ENCODE results near the gene MUC13.

The MUC13 gene

DNA sequence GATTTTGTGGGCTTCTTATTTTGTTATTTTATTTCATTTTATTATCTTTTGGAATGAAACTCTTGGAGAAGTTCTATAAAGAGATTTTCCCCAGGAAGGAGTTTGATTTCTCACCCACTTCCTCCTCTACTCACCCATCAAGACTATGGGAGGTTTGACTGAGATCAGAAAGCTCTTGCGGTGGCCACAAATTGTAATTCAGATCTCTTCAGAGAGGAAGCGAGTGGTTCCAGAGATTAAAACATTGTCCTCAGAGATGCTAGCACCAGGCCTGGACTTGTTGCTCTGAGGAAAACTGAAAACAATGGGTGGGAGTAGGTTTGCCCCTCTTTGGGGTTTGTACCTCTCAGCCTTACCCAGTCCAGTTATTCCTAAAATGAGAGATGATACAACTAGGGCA, 8.1 kb upstream of the MUC13 start:
- DNase-seq, result no peak

DNA sequence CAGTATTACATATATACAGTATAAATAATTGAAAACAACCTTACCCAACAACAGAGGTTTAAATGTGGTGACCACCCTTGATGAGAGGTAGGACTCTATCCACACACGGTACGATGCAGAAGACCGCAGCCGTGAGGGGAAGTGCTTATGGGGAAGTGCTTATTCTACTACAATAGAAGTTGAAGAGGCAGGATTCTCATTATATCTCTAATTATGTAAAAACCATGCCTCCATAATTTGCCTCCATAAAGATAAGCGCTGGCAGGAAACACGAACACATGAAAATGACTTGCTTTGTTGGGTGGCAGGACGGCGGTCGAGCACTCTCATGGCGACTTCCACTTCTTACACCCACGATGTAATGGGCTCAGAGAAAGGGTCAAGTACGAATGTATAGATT, 7.2 kb upstream of the MUC13 start:
- no peak for DNase-seq

DNA sequence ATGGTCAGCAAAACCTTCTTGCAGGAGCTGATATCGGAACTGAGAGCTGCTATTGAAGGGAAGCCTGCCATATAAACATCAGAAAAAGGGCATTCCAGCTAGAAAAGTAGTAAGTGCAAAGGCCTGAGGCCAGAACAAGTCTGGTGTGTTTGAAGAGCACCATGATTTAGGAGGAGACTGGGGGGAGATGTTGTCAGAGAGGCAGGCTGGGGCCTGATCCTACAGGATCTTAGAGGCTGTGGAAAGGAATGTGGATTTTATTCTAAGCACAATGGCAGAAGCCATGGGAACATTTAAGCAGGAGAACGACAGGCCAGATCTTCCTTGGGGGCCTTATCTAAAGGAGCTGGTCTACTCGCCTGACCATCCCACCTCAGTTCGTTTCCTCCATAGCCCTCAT, 5.1 kb upstream of the MUC13 start:
- no peak for DNase-seq

DNA sequence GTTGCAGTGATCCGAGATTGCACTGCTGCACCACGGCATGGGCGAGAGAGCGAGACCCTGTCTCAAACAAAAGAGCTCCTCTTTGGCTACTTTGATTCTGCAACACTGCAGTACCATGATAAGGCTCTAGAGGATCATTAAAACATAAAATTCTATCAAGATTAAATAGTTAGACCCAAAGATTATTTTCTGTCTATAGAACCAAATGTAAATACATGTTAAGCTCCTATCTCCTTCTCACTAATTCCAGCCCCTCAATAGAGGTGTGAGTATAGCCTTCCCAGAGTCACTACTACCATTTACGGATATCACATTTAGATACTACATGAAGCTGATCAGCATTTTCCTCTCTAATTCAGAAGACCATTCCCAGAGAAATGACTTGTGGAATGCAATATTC, 4.3 kb upstream of the MUC13 start:
- no peak for DNase-seq

DNA sequence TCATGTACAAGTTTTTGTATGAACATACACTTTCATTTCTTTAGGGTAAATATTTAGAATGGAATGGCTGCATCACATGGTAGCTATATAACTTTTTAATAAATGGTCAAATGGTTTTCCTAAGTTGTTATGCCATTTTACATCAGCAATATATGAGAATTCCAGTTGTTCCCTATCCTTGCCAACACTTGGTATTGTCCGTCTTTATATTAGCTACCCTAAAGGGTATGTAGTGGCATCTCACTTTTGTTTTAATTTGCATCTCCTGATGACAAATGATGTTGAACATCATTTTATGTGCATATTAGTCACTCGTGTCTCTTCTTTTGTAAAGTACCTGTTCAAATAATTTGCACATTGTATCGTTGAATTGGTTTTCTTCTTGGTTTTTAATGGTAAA, 2.5 kb upstream of the MUC13 start:
- DNase-seq, result no peak

DNA sequence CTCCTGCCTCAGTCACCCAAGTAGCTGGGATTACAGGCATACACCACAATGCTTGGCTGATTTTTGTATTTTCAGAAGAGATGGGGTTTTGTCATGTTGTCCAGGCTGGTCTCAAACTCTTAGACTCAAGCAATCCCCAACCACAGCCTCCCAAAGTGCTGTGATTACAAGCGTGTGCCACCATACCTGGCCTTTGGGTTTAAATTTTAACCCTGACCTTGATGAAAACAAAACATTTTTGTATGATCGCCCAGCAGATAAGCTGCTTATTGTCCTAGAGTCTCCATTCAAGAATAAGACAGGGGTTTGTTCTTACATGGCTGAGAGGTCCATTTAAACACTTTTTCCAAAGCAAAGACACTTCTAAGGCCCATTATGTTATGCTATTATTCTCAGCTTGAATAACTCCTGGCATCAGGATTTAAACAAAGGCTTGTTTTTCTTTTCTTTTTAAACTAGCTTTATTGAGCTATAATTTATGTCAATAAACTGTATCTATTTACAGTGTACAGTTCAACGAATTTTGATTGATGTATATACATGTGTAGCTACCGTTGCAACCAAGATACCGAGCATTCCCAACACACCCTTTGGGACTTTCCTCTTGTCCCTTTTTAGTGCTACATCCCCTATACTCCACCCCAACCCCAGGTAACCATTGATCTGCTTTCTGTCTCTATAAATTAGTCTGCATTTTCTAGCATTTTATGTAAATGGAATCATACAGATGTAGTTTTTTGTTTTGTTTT, 1.4 kb upstream of the MUC13 start:
- no peak for DNase-seq

DNA sequence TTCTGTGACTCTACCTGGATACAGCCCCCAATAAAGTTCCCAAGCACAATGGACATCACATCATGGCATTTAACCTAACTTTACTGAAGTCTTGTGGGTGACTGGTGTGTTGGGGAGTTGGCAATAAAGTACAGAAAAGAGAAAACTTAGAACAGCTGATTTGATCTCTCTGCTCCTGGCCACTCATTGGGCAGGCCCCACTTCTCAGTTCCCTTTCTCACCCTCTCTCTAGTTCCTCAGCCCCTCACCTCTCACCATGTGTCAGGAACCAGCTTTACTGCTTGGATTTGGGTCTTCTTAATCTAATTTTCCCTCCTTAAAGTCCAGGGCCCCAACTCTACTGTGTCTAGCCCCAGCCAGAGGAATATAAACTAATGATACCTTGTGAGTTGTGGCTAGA, 713 bp upstream of the MUC13 start:
- DNase-seq, result no peak

DNA sequence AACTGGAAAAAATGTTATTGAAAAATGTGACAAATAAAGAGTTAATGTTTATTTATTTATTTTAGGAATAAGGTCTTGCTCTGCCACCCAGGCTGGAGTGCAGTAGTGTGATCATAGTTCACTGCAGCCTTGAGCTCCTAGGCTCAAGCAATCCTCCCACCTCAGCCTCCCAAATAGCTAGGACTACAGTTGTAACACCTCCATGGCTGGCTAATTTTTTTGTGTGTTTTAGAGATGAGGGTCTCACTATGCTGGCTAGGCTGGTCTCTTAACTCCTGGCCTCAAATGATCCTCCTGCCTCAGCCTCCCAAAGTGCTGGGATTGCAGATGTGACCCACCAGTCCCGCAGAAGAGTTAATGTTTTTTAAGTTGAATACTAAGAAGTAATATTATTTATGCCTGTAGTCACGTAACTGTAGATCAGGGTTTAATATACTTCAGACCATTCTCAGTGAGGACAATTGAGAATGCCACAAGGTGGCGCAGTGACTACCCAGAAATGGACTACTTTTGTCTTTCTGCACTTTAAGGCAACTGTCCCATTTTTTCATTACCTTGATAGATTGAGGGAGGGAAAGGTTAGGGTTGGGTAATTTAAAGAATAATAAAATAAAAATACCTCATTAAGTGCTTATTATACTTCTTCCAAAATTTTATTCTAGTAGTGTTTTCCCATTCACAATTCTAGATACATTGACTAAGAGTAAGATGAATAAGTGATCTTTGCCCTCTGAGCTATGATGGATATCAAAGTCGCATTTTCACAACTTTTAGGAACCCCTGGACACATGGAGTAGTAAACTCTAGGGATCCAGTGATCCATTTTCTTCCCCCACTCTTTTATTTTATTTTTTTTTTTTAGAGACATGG, 6.0 kb downstream of the MUC13 start:
- DNase-seq, result peak; percentile 4 to 28

DNA sequence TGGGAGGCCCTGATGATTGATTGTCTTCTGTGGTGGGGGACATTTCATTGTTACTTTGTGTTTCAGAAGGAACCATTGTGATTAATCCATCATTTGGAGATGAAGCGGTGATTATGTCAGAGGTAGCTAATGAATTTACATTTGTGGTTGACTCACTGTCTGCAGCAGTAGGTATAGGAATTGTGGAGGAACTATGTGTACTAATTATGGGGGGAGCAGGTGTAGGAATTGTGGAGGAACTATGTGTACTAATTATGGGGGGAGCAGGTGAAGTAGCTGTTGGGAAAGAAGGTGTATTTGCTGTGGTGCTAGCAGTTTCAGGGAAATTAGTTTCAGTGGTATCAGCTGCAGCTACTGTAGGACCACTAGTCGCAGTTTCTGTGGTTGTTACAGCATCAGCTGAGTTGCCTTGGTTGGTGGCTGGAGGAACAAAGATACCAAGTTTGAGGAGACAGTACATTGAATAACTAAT, 6.9 kb downstream of the MUC13 start:
- DNase-seq, result no peak

DNA sequence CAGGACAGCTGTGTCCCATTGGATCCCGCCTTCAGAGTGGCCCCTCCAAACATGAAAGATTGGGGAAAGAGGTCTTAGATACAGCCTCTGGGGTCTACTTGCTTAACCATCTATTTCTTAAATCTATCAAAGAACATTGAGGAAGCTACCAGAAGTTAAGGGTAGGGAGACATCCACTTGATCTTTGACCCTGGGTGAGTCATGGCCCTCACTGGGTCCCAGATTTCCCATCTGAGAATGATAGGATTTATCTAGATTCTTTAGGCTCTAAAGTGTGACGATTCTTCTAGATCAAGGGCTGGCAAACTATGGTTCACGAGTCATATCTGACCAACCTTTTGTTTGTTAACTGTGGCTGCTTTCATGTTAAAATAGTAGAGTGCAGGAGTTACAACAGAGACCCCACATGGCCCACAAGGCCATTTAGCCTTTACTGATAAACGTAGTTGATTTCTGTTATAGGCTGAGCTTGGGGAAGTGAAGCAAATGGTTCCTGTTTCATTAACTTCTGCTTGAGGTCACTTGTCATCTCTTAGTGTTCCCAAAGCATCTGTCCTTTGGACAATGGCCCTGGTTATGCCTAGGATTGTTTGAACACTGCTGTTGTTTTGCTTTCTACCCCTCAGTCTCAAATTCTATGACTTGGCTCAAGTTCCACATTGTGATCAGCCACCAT, 8.0 kb downstream of the MUC13 start:
- no peak for DNase-seq

DNA sequence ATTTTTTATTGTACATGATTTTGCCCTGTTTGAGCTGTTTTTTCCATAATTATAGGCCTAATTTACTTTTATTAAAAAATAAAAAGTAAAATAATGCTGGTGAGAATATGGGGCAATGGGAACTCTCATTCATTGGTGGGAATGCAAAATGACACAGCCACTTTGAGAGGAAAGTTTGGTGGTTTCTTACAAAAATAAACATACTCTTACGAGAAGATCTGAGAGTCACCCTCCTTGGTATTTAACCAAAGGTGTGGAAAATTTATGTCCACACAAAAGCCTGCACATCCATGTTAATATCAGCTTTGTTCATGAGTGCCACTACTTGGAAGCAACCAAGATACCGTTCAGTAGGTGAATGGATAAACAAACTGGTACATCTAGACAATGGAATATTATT, 9.8 kb downstream of the MUC13 start:
- DNase-seq, result no peak

DNA sequence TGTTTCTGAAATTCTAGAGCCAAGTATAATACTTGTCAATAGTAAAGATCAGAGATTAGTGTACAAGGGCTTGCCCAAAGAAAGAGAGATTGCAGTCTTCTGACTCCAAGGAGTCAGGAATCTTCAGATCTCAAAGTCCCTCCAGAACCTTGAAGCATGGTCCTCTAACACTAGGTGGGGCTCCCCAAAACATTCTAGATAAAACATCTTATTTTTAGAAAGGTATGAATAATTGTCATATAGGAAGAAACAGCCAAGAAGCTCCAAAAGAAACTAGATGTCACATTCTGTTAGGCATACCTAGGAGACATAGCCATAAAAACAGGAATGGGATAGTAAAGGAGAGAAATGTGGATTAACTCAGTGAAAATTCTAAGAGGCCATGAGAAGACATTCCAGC, 10.7 kb downstream of the MUC13 start:
- DNase-seq, result no peak

DNA sequence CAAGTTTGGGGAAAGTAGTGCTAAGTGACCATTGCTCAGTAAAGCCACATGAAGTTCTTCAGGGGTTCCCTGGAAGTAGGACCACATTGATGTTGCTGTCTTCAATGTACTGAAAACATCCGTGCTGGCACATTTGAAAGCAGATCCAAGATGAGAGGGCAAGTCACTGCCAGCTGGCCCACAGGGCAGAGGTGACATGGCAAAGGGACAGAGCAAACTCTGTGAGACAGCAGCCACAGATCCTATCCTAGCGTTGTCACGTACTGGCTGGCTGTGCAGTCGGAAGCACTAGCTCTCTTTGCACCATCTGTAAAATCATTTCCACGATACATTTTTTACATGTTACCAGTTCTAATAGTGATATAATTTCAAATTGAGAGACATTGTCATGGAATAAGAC, 13.8 kb downstream of the MUC13 start:
- peak in 1 of 2 donors; percentile 26 for DNase-seq

DNA sequence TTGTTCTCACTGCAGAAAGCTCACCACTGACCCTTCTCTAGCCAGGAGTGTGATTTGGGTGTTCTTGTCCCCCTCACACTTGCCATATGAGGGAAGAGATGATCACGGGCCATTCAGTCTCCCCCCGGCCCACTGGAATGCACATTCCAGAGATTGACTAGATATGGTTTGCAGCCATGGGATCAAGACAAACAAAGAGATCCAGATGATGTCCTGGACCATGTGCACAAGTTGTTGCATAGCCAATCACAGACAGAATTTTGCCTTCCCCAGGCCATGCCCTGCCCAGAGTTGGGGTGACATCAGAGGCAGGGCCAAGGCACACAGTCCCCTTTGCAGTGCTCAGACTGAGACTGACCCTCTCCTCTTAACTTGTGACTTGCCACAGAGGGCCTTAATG, 14.8 kb downstream of the MUC13 start:
- DNase-seq, result no peak

DNA sequence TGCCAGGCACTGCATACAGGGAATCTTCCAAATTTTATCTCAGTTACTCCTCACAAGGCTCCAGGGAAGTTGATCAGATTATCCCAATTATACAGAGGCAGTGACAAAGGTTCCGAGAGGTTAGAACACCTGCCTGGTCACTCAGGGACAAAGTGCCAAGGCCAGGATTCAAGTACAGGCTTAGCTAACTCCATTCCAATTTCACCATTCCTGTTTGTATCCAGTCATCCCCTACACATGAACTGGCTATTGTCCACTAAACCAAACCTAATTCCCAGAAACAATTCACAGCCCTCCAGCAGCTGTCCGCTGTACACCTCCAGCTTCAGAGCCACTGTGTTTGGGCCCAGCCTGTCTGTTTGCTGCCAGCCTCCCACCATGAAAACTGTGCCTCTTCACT, 16.0 kb downstream of the MUC13 start:
- no peak for DNase-seq

DNA sequence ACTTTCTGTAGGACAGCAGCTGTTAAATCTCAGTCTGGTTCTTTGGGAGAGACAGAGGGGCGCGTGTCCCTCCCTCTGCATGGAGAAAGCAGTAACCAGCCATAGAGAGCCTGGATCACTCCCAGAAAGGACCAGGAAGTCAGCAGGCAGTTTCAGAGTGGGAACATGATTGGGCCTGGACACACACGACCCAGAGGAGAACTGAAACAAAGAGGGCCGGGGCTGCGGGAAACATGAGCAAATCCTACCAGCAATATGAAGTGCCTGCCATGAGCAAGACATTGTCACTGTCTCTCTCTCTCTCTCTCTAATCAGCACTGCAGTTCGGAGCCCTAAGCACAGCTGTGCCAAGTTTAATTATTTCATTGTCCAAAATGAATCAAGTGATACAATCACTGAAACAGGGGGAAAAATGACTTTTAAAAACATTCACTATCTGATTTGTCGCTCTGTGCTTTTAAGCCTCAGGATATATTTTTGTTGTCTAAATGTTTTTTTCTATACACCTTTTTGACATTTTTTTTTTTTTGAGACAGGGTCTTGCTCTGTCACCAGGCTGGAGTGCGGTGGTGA, 17.6 kb downstream of the MUC13 start:
- DNase-seq, result no peak

DNA sequence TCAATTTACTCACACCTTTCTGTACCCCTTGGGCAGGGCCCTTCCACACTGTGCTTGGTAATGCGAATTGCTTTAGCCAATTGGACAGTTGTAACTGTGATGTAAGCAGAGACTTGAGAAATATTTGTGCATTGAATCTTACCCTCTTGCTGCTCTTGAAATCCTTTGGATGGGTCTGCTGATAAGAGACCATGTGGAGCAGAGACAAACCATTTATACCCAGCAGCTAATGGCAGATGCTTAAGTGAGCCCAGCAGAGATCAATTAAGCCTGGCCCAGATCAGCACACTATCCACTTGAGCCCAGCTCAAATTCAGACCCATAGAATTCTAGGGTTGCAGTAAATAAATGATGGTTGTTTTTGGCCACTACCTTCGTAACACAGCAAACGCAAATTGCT, 19.3 kb downstream of the MUC13 start:
- no peak for DNase-seq

DNA sequence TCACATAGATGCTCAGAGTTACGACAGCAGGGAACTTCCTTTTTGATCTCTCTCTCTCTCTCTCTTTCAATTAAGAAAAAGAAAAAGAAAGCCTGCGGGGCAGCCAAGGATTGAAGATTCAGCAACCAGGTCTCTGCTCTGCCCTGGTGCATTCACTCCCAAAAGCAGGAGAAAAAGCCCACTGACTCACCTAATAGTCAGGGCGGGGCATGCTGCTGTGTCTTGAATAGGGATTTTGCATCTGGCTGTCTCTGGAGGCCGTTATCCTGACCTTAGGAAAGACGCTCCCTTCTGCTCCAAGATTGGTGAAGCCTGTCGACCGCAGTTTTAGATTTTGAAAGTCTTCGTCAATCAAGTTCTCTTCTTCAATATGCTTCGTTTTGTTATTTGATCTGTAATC, 26.6 kb downstream of the MUC13 start:
- no peak for DNase-seq

DNA sequence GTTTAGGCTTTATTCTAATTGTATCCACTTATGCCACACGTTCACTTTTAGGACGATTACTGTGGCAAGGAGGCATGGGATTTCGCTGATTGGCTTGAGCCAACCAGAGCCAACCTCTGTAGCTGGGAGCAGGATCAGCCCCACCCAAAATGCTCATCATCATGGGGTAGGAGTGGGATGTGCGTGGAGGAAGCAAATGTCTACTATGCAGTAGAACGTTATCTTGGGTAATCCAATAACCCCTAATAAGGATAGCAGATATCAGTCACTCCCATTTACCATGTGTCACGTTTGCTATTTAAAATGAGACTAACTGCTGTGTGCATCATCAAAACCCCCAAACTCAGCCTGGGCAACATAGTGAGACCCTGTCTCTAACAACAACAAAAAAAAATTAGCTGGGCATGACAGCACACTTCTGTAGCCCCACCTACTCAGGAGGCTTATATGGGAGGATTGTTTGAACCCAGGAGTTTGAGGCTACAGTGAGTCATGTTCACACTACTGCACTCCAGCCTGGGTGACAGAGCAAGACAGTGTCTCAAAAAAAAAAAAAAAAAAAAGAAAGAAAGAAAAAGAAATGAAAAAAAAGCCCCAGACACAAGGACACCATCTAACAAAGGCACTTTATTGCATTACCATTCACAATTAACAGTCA, 29.6 kb downstream of the MUC13 start:
- DNase-seq, result no peak

DNA sequence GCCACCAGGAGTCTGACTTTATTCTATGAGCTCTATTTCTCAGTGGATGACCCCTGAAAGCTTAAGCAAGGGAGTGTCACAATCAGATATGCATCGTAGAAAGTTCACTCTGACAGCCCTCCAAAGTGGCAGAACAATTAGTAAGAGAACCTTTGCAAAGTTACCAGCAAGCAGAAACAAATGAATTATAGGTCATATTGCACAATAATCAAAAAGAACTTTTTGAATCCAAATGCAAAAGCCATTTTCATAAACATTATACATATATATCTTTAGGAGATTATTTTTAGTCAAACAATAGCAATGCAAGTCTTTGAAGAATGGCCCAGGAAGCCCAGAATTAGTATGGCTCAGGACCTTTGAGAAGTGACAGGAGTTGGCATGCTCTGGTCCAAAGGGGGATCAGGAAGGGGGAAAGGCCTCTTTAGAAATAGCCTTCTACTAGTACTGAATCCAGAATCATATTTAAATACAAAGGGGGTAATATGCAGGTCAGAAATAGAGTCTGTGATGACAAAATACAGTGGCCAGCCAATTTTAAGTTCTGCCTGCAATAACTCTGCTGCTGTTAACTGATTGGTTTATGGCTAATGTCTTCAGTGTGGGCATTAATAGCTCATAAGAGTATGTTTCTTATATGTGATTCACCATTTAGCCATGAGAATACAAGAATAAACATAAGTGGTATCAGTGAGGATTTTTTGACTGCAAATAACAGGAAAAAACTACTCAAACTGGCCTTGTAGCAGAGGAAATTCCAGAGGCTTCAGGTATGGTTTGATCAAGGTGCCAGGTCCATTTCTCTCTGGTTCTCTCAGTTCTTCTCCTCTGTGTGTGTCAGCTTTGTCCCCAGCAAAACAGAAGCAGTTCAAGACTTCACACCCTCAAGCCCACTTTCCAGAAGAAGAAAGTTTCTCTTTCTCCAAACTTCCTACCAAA, 30.4 kb downstream of the MUC13 start:
- no peak for DNase-seq

DNA sequence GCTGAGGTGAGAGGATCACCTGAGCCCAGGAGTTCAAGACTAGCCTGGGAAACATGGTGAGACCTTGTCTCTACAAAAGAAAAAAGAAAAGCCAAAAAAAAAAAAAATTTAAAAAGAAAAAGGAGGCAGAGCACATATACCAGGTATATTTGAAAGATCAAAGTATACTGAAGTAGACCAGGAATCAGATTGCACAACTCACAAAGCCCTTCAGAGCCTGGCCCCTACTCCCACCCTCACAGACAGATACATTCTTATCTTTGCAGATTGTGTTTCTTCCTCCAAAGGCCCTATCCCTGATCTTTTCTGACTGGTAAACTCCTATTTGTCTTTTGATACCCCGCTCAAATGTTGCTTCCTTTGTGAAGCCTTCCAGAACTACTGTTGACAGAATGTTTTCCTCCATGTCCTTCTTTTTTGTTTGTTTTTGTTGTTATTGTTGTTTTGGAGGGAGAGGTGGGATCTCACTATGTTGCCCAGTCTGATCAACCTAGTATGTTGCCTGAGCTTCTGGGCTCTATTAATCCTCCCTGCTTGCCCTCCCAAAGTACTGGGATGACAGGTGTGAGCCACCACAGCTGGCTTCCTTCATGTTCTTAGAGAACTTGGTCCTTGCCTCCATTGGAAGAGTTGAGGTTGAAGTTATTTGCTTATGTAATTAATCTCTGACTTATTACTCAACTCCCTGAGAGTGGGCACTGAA, 37.6 kb downstream of the MUC13 start:
- DNase-seq, result no peak

Data from hippocampal formation (tissue), 2 donors.